Measurements from ENCODE around the gene SLC44A3. TPM values are rescaled to one million over a fixed set of nuclear protein-coding genes. Genes with fewer than 3 reads are reported as not detected.

The SLC44A3 gene
- total and polyA plus RNA-seq, 2 of the 13 experiments (the other 11 are each of a cell fraction or from before 2014, with no cell fraction given): 6.8 to 14.1 TPM

DNA sequence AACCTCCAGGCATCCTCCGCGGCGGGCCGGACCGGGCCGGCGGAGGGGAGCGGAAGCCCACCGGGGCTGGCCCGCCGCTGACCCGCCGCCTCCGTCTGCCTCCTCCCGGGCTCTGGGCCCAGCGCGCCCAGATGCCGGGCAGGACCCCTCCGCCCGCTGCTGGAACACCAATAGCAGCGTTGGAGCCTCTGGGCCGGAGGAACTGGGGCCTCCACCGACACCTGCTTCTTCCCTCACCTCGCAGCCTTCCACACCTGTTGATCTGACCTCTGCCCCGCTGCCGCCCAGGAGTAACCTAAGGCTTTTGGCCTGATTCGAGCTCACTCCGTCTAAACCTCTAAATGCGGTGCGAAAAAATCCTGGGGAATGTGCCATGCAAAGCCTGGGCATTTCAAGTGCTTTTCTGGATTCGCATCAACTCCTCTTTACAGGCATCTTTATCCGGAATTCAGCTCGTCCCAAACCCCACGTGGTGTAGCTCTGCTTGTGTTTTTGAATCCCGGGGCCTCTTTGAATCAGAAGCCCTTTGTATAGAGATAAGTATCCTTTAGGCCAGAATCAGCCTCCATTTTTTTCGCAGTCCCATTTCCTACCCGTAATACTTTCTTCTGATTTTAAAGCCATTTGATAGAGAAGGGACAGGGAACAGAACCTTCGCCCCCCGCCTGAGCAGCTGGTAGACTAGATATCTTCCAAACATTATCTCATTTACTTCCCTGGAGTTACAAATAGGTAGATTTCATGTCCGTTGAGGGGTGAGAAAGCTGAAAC, 107.4 kb downstream of the SLC44A3 start (continued):
- TF ChIP-seq HMGXB4 (CRISPR knock-in tag; IDR thresholded peaks at IDR 0.05; ENCODE audit: borderline replicate concordance in 1 of 2, low read depth in 1 of 2): peak in 1 of 2 experiments; percentile 6; a peak in 1 of 4 replicates
- TF ChIP-seq SAP130 (CRISPR knock-in tag; IDR thresholded peaks at IDR 0.05; ENCODE audit: low read depth): peak; percentile 15; the same call in 1 of the 2 replicates
- peak; percentile 80 for TF ChIP-seq ZEB1 (IDR thresholded peaks at IDR 0.05; ENCODE audit: insufficient replicate concordance, low read depth)
- TF ChIP-seq EZH2 (conservative IDR thresholded peaks at IDR 0.05; ENCODE audit: low read depth, low read length): no peak
- TF ChIP-seq, protein P1, sequence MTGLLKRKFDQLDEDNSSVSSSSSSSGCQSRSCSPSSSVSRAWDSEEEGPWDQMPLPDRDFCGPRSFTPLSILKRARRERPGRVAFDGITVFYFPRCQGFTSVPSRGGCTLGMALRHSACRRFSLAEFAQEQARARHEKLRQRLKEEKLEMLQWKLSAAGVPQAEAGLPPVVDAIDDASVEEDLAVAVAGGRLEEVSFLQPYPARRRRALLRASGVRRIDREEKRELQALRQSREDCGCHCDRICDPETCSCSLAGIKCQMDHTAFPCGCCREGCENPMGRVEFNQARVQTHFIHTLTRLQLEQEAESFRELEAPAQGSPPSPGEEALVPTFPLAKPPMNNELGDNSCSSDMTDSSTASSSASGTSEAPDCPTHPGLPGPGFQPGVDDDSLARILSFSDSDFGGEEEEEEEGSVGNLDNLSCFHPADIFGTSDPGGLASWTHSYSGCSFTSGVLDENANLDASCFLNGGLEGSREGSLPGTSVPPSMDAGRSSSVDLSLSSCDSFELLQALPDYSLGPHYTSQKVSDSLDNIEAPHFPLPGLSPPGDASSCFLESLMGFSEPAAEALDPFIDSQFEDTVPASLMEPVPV (CRISPR knock-in tag; IDR thresholded peaks at IDR 0.05): no peak
- TF ChIP-seq NFKB2 (CRISPR knock-in tag; IDR thresholded peaks at IDR 0.05; ENCODE audit: borderline replicate concordance): 0 out of 2 replicates have a peak, but pooled peaks have one; percentile 45
- no peak for TF ChIP-seq RFXANK (CRISPR knock-in tag; IDR thresholded peaks at IDR 0.05)
- no peak; the same call in 1 of the 2 replicates for TF ChIP-seq THAP11 (CRISPR knock-in tag; IDR thresholded peaks at IDR 0.05)
- peak; percentile 44; the same call in 1 of the 2 replicates for TF ChIP-seq NR2F6 (IDR thresholded peaks at IDR 0.05)
- peak; percentile 47; the same call in 1 of the 2 replicates for TF ChIP-seq NR2F6 (CRISPR knock-in tag; IDR thresholded peaks at IDR 0.05)
- TF ChIP-seq ZSCAN25 (CRISPR knock-in tag; IDR thresholded peaks at IDR 0.05): no peak; the same call in 1 of the 2 replicates
- TF ChIP-seq ZMAT3 (CRISPR knock-in tag; conservative IDR thresholded peaks at IDR 0.05): 0 out of 2 replicates have a peak, but pooled peaks have one; percentile 46
- peak; percentile 43; the same call in 1 of the 2 replicates for TF ChIP-seq ZMYM4 (CRISPR knock-in tag; IDR thresholded peaks at IDR 0.05)
- TF ChIP-seq EED (CRISPR knock-in tag; IDR thresholded peaks at IDR 0.05): no peak
- TF ChIP-seq MNT (IDR thresholded peaks at IDR 0.05): peak; percentile 13; the same call in 1 of the 2 replicates
- TF ChIP-seq, protein P2, sequence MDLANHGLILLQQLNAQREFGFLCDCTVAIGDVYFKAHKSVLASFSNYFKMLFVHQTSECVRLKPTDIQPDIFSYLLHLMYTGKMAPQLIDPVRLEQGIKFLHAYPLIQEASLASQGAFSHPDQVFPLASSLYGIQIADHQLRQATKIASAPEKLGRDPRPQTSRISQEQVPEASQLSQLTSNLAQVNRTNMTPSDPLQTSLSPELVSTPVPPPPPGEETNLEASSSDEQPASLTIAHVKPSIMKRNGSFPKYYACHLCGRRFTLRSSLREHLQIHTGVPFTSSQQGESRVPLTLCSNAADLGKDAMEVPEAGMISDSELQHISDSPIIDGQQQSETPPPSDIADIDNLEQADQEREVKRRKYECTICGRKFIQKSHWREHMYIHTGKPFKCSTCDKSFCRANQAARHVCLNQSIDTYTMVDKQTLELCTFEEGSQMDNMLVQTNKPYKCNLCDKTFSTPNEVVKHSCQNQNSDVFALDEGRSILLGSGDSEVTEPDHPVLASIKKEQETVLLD (CRISPR knock-in tag; IDR thresholded peaks at IDR 0.05; ENCODE audit: low read depth): 0 out of 2 replicates have a peak, but pooled peaks have one; percentile 24
- TF ChIP-seq ZNF546 (CRISPR knock-in tag; conservative IDR thresholded peaks at IDR 0.05): no peak; the same call in 1 of the 2 replicates
- TF ChIP-seq JUN (CRISPR knock-in tag; IDR thresholded peaks at IDR 0.05): 0 out of 2 replicates have a peak, but pooled peaks have one; percentile 15
- no peak for TF ChIP-seq ZNF512 (CRISPR knock-in tag; IDR thresholded peaks at IDR 0.05)

Data from HepG2 (cell line).